HG02885 (cell line): Measurements from ENCODE around the gene CPXM2.

Experiments
- ATAC-seq: cut with Tn5 transposase; IDR thresholded peaks from one replicate; pipeline ENCODE4 v1.9.1; 2021; ENCODE audit warnings: mild to moderate bottlenecking; ENCODE audit not compliant: unreplicated experiment, poor library complexity

CPXM2 gene

DNA sequence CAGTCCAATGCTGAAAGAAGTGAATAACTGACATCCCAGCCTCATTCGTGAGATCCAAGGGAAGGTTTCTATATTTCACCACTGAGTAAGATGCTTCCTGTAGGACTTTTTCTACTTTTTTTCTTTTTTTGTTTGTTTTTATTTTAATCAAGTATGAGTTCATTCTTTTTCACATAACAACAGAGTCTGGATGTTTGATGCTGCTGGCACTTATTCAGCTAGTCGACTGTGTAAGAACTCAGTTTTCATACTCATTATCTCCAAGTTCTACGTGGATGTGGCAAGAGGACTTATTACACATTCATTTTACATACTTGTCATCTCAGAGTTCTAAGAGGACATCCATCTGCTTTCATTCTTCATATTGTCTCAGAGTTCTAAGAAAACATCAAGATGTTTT lies 86.9 kb downstream of the CPXM2 start:
- ATAC-seq: no peak

- ATAC-seq: no peak
These were observed 90.8 kb downstream of the CPXM2 start for GRCh38 chr10:123800821-123801220.

DNA sequence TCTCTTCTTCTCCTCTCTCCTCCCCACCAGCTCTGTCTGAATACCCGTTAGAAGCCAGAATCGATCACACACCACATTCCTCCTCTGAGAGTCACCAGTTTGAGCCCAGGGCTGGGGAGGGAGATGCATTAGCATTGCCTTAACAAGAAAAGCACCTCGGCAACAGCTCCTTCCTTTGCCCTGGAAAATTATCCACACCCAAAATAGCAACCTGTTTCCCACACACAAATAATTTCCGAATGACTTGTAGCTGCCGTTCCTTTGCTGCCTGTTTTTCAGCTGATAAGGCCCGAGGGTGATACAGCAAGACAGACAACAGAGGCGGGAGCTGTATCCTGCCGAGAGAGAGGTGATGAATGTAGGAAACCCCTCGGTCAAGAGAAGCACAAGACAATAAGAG lies 91.3 kb downstream of the CPXM2 start:
- ATAC-seq: no peak

- no peak for ATAC-seq
These were observed 92.8 kb downstream of the CPXM2 start for GRCh38 chr10:123798856-123799255.

DNA sequence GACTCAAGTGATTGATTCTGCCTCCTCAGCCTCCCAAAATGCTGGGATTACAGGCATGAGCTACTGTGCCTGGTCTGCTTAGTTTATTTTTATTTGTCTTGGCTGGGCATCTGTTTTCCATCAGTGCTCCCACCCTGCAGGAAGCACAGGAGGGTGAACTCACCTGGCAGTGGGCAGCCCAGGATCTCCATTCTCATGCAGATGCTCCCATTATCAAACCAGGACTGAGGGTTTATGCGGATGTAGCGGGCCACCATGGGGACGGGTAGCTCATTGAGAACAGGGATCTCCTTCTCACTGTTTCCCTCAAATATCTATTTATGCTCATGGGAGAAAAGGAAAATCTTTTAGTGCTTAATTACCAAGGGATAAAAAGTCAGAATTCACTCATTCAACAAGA lies 93.8 kb downstream of the CPXM2 start:
- ATAC-seq: no peak

GRCh38 chr10:123796736-123797135 lies 94.9 kb downstream of the CPXM2 start:
- no peak for ATAC-seq

GRCh38 chr10:123795846-123796590 lies 95.6 kb downstream of the CPXM2 start:
- ATAC-seq: no peak

GRCh38 chr10:123795196-123795780 lies 96.3 kb downstream of the CPXM2 start:
- ATAC-seq: no peak

GRCh38 chr10:123792248-123792978 lies 99.2 kb downstream of the CPXM2 start:
- ATAC-seq: no peak

DNA sequence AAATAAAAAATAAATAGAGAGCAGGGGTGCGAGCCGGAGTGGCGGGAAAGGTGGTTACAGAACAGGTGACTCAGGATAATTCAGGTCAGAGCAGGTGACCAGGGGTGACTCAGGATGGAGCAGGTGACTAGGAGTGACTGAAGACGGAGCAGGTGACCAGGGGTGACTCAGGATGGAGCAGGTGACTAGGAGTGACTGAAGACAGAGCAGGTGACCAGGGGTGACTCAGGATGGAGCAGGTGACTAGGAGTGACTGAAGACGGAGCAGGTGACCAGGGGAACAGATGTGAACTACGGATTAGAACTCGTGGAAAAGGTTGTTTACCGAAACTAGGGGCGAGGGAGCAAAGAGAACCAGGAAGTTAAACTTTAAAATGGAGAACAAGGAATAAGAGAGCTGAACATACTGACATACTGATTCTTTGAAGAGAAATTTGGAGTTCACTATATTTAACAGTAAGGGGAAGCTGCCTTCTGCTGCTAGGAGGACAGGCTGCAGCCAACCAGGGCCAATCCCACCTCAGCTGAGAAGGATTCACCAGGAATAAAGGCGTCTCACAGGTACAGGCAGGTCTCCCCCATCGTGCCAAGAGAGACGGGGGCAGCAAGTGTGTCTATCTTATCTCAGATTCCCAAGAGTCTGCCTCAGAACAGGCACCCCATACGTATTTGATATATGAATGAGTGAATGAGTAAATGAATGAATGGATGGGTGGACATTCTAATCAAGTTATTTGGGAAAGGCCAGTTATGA lies 101.3 kb downstream of the CPXM2 start:
- no peak for ATAC-seq

DNA sequence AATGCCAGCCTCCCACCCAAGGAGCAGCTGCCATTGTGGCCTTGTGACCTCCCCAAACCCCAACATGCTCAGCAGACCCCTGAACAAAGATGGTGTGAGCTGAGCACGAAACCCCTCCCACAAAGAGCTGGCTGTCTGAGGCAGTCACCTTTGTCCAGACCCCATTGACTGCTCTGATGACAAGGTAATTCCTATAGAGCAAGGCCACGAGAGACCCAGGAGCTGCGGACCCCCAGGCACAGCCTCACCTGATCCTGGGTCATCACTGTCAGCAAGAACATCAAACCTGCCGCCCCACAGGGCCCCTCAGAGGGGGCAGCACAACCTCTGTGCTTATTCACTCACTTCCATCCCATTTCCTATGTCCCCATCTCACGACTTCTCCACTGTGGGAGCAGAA lies 102.6 kb downstream of the CPXM2 start:
- no peak for ATAC-seq

- ATAC-seq: no peak
These were observed 104.0 kb downstream of the CPXM2 start for GRCh38 chr10:123787566-123787965.

DNA sequence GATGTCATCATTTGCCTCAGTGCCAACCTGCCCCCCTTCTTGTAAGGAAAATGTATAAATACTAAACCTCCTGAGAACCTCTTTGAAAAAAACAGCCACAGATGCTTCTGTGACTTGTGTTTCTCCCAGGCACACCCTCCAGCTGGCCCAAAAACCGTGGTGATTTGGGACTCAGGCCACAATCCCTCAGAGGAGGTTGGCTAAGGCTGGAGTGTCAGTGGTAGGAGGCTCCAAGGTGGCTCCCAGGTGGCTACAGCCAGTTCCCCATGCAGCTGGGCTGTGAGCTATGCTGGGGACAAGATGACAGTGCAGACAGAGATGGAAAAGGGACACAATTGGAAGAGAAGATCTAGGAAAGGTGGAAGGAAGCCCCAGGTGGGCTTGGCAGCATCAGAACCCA lies 104.7 kb downstream of the CPXM2 start:
- ATAC-seq: no peak

DNA sequence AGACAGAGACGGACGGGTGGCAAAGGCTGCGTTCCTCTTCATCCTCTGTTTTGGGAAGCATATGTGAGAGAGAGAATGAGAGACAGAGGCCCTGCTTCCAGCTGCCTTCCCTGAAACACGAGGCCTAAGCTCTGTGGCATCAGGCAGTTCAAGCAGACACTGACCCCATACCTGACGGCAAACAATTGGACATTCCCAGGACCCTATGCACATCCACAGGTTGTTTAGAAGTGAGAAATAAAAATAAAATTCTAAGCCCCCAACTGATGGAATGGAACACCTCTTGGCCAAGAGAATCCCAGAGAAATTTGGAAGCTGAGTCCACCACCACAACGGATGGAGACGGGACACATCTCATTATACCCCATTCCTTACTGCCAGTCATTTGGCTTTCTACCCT lies 105.3 kb downstream of the CPXM2 start:
- no peak for ATAC-seq

DNA sequence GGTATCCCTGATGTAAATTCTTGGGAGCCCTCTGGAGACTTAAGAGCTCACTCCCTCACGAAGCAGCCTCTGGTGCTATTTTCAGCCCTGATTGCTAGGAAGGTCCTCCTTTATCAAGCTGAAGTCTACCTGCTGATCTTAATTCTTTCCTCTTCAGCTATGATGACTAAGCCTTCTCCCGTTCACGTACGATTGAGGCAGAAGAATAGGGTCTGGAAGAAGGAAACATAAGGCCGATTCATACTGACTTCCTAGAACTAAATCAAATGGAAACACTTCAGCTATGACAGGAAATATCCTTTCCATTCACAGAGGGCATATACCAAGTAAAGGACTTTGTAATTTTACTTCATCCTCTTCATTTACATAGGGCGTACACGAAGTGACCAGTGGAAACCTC lies 107.0 kb downstream of the CPXM2 start:
- ATAC-seq: no peak

DNA sequence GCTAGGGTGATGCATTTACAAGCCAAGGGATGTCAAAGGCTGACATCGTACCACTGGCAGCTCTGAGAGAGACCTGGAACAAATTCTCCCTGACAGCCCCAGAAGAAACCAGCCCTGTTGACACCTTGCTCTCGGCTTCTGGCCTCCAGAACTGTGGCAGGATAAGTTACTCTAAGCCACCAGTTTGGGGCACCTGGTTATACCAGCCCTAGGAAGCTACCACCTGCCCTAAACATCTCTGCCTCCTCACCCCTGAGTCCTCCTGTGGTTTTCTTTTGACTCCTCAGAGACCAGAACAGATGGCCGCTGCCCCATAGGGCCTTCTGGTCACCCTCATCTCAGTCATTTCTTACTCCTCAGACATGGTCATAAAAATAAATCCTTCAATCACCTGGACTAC lies 107.4 kb downstream of the CPXM2 start:
- ATAC-seq: no peak

- ATAC-seq: no peak
These were observed 108.3 kb downstream of the CPXM2 start for GRCh38 chr10:123783296-123783695.

GRCh38 chr10:123782549-123782948 lies 109.1 kb downstream of the CPXM2 start:
- no peak for ATAC-seq

DNA sequence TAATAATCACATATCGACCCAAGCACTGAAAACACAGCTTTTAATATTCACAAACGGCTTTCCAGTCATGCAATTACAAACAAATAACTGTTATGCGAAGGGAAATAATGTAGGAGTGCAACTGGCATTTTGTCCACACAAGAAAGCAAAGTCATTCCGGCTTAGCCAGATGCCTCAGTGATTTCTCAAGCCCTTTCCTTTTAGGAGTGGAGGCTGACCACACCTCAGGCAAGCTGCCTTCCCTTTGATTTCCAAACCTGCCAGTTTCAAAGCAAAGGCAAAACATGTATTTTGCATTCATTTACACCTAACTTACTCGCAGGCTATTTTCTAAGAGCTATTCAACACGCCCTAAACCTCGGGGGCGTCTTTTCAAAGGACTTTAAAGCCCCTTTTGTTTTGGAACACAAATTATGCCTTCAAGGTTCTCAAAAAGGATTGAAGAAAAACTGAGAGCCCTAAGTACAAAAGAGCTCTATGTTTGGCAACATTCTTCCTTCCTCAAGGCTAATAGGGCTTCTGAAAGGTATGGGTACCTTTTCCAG lies 109.6 kb downstream of the CPXM2 start:
- no peak for ATAC-seq

GRCh38 chr10:123781324-123781900 lies 110.2 kb downstream of the CPXM2 start:
- ATAC-seq: no peak
